Measurements from ENCODE around the gene PLN.

PLN gene

GRCh38 chr6:118591897-118592296, 43.8 kb downstream of the PLN start:
- no peak for TF ChIP-seq CTCF (IDR thresholded peaks at IDR 0.05)

GRCh38 chr6:118594877-118595276, 46.8 kb downstream of the PLN start:
- TF ChIP-seq CTCF (IDR thresholded peaks at IDR 0.05), result no peak

GRCh38 chr6:118596774-118597320, 48.8 kb downstream of the PLN start:
- no peak for TF ChIP-seq CTCF (IDR thresholded peaks at IDR 0.05)

DNA sequence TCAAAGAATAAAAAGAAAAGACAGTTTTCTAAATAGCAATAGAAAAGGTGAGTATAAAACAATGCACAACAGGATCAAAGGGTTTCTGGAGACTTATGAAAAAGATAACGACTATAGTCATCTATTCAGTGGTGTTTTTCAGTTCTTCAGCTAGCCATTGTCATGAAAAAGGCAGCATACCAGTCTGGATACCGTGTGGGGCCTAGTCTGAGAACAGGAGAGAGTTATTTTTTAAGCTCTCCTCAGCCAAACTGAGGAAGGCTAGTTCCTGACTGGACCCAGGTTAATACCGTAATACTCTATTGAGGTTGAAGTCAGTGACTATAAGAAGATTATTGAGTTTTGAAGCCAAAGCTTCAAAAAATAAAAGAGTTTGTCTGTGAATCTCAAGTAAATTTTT, 49.5 kb downstream of the PLN start:
- no peak for TF ChIP-seq CTCF (IDR thresholded peaks at IDR 0.05)

GRCh38 chr6:118598324-118598723, 50.2 kb downstream of the PLN start:
- no peak for TF ChIP-seq CTCF (IDR thresholded peaks at IDR 0.05)

GRCh38 chr6:118602300-118602699, 54.2 kb downstream of the PLN start:
- TF ChIP-seq CTCF (IDR thresholded peaks at IDR 0.05), result no peak

DNA sequence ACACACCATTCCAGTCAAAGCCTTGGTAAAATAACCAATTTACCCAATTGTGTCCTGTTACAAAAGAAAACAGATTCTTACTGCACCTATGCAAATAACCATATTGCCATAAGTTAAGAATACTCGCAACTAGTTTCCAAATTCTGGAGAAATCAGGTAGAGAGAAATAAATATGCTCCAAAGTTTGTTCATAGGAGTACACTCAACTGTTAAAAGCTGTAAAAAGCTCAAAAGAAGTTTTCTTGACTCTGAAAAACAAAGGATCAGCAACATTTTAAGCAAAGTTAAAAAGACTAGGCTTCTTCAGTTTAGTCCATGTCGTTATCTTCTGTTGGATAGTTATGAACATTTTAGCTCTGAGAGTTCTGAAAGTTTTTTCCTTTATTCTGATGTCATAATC, 55.3 kb downstream of the PLN start:
- no peak for TF ChIP-seq CTCF (IDR thresholded peaks at IDR 0.05)

DNA sequence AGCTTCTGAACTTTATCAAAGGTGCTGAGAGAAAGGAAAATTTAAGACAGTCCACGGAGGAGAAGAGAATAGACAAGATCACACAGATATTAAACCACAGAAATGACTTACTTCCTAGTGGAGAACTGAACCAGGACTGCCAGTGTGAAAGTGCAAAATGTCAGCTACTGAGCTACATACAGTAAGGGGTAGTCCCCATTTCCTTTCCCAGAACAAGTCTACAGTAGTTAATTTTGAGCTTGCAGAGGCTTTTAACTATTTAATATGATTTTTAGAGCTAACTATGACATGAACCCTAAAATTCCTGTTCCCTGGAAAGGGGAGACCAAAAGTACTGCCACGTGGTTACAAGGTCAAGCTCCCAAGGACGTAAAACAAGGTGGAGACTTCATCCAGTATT, 58.2 kb downstream of the PLN start:
- no peak for TF ChIP-seq CTCF (IDR thresholded peaks at IDR 0.05)
